Measurements from ENCODE around the gene FKBP8.

Gene FKBP8

GRCh38 chr19:18588611-18589379 lies 45.4 kb upstream of the FKBP8 start, which contains the start of gene REX1BD:
REX1BD (plus strand) TSS chr19:18588798; CDS start chr19:18588802, 4 bp downstream.
- Histone ChIP-seq H3K27me3 (replicated peaks in 2 of 5; ENCODE audit: control insufficient read depth in 4 of 5, insufficient read depth in 5 of 5, low read length in 4 of 5) (peaks cover 0 to 3% (median 0%) of the 10 kb centered on the region in 5 experiments), H3K27ac (ENCODE audit: insufficient read depth in 1 of 2, low read depth in 1 of 2, low read length in 2 of 2, poor library complexity in 1 of 2, severe bottlenecking in 2 of 2) (peak within 1 kb of the TSS in 1 of 2 experiments; percentile 81), H3K4me3 (ENCODE audit: control insufficient read depth in 1 of 7, extremely low read depth in 1 of 7, insufficient read depth in 4 of 7, low read depth in 2 of 7, low read length in 6 of 7) (peak within 1 kb of the TSS; percentile 56 to 84 (median 71)), H3K4me1 (ENCODE audit: control extremely low read depth in 1 of 4, control insufficient read depth in 4 of 4, insufficient read depth in 4 of 4, low read length in 3 of 4) (peaks cover 5 to 48% (median 30%) of the 10 kb centered on the region in 4 experiments), H3K36me3 (ENCODE audit: control insufficient read depth in 4 of 4, insufficient read depth in 4 of 4, low read length in 3 of 4) (peaks cover 0 to 14% (median 7%) of the 10 kb centered on the region in 4 experiments), H3K9me3 (ENCODE audit: control extremely low read depth in 1 of 5, control insufficient read depth in 4 of 5, insufficient read depth in 2 of 5, low read depth in 1 of 5, low read length in 4 of 5) (no peaks in the 10 kb centered on the region)
- 0% methylated on average over 49 of the region's 72 CpGs for WGBS (ENCODE audit: insufficient coverage)
- peak; percentile 90 to 94 (median 92) for DNase-seq
- POLR2A ChIA-PET = interaction anchor here (0.6 to 2.6 kb wide), 5 partner anchors 12 to 86 kb away, joined by 3 to 15 read pairs (median 3); partner anchors contain the start of gene UBA52
- CTCF ChIA-PET = interaction anchor here (0.6 to 4.5 kb wide), 18 partner anchors 8 to 278 kb away, joined by 3 to 43 read pairs (median 4); partner anchors contain the start of genes TMEM59L and UBA52

DNA sequence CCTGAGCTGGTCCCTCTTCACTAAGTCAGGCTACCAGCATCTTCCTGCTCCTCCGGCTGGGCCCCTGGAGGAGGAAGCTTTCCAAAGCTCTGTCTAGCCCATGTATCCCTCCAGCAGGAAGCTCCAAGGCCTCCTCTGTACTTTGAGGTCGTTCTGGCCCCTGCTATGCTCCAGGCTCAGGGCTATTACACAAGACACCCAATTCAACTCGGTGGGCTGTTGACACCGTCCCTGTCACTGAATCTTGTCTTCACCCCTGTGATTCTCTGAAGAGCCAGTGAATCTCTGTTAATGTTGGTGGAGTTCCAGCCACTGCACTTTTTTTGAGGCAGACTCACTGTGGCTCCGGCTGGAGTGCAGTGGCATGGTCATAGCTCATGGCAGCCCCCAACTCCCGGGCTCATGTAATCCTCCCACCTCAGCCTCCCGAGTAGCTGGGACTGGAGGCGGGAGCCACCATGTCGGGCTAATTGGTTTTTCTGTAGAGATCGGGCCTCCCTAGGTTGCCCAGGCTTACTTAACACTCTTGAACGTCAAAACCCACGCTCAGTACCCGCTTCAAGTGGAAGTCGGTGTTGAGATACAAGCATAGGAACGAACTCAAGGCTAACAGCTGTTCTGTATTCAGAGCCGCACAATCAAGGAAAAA lies 44.7 kb upstream of the FKBP8 start:
- DNase-seq = peak in 1 of 3 donors; percentile 35
- Histone ChIP-seq H3K4me3 (ENCODE audit: control insufficient read depth in 1 of 7, extremely low read depth in 1 of 7, insufficient read depth in 4 of 7, low read depth in 2 of 7, low read length in 6 of 7) (peak overlapping the region; percentile 56 to 84 (median 71)), H3K9me3 (ENCODE audit: control extremely low read depth in 1 of 5, control insufficient read depth in 4 of 5, insufficient read depth in 2 of 5, low read depth in 1 of 5, low read length in 4 of 5) (no peaks in the 10 kb centered on the region), H3K36me3 (ENCODE audit: control insufficient read depth in 4 of 4, insufficient read depth in 4 of 4, low read length in 3 of 4) (peaks cover 0 to 14% (median 7%) of the 10 kb centered on the region in 4 experiments), H3K4me1 (ENCODE audit: control extremely low read depth in 1 of 4, control insufficient read depth in 4 of 4, insufficient read depth in 4 of 4, low read length in 3 of 4) (peaks cover 5 to 42% (median 28%) of the 10 kb centered on the region in 4 experiments), H3K27ac (ENCODE audit: insufficient read depth in 1 of 2, low read depth in 1 of 2, low read length in 2 of 2, poor library complexity in 1 of 2, severe bottlenecking in 2 of 2) (peak overlapping the region in 1 of 2 experiments; percentile 81), H3K27me3 (replicated peaks in 2 of 5; ENCODE audit: control insufficient read depth in 4 of 5, insufficient read depth in 5 of 5, low read length in 4 of 5) (no peaks in the 10 kb centered on the region)
- POLR2A ChIA-PET = interaction anchor here (0.9 to 2.6 kb wide), 2 partner anchors 16 to 85 kb away, joined by 3 to 15 read pairs; partner anchors contain the start of gene UBA52
- WGBS (ENCODE audit: insufficient coverage) = 39% methylated on average over 9 of the region's 16 CpGs
- CTCF ChIA-PET = interaction anchor here (0.5 to 4.5 kb wide), 14 partner anchors 9 to 260 kb away, joined by 3 to 43 read pairs (median 3); partner anchors contain the start of genes ELL, TMEM59L and UBA52

GRCh38 chr19:18587561-18587960 lies 44.2 kb upstream of the FKBP8 start:
- H3K36me3 ChIP-seq (ENCODE audit: control insufficient read depth in 4 of 4, insufficient read depth in 4 of 4, low read length in 3 of 4) = peaks cover 0 to 14% (median 7%) of the 10 kb centered on the region in 4 experiments
- POLR2A ChIA-PET = interaction anchor here (2.6 kb wide), 1 partner anchor 16 kb away, joined by 15 read pairs; the partner anchor contains the start of gene UBA52
- H3K27ac ChIP-seq (ENCODE audit: insufficient read depth in 1 of 2, low read depth in 1 of 2, low read length in 2 of 2, poor library complexity in 1 of 2, severe bottlenecking in 2 of 2) = no peak overlapping the region
- DNase-seq = peak in 1 of 3 donors; percentile 29
- 90% methylated on average over 10 of the region's 12 CpGs for WGBS (ENCODE audit: insufficient coverage)
- peaks cover 5 to 42% (median 28%) of the 10 kb centered on the region in 4 experiments for H3K4me1 ChIP-seq (ENCODE audit: control extremely low read depth in 1 of 4, control insufficient read depth in 4 of 4, insufficient read depth in 4 of 4, low read length in 3 of 4)
- no peaks in the 10 kb centered on the region for H3K27me3 ChIP-seq (replicated peaks in 2 of 5; ENCODE audit: control insufficient read depth in 4 of 5, insufficient read depth in 5 of 5, low read length in 4 of 5)
- CTCF ChIA-PET = interaction anchor here (0.5 to 4.5 kb wide), 11 partner anchors 9 to 260 kb away, joined by 3 to 43 read pairs (median 4); partner anchors contain the start of genes ELL, TMEM59L and UBA52
- no peaks in the 10 kb centered on the region for H3K9me3 ChIP-seq (ENCODE audit: control extremely low read depth in 1 of 5, control insufficient read depth in 4 of 5, insufficient read depth in 2 of 5, low read depth in 1 of 5, low read length in 4 of 5)
- H3K4me3 ChIP-seq (ENCODE audit: control insufficient read depth in 1 of 7, extremely low read depth in 1 of 7, insufficient read depth in 4 of 7, low read depth in 2 of 7, low read length in 6 of 7) = peak overlapping the region in 2 of 7 experiments; percentile 78 to 79

- Histone ChIP-seq H3K9me3 (ENCODE audit: control extremely low read depth in 1 of 5, control insufficient read depth in 4 of 5, insufficient read depth in 2 of 5, low read depth in 1 of 5, low read length in 4 of 5) (no peaks in the 10 kb centered on the region), H3K27ac (ENCODE audit: insufficient read depth in 1 of 2, low read depth in 1 of 2, low read length in 2 of 2, poor library complexity in 1 of 2, severe bottlenecking in 2 of 2) (no peak overlapping the region), H3K4me1 (ENCODE audit: control extremely low read depth in 1 of 4, control insufficient read depth in 4 of 4, insufficient read depth in 4 of 4, low read length in 3 of 4) (peaks cover 5 to 42% (median 28%) of the 10 kb centered on the region in 4 experiments), H3K36me3 (ENCODE audit: control insufficient read depth in 4 of 4, insufficient read depth in 4 of 4, low read length in 3 of 4) (peaks cover 0 to 9% (median 5%) of the 10 kb centered on the region in 4 experiments), H3K4me3 (ENCODE audit: control insufficient read depth in 1 of 7, extremely low read depth in 1 of 7, insufficient read depth in 4 of 7, low read depth in 2 of 7, low read length in 6 of 7) (no peak overlapping the region), H3K27me3 (replicated peaks in 2 of 5; ENCODE audit: control insufficient read depth in 4 of 5, insufficient read depth in 5 of 5, low read length in 4 of 5) (no peaks in the 10 kb centered on the region)
- WGBS (ENCODE audit: insufficient coverage) = 17% methylated on average over 1 of the region's 2 CpGs
- ChIA-PET CTCF (interaction anchor here (1.2 to 1.8 kb wide), 5 partner anchors 10 to 94 kb away, joined by 3 to 6 read pairs (median 3); no protein-coding TSS in a partner anchor), POLR2A (no interaction called here)
- peak in 1 of 3 donors; percentile 38 for DNase-seq
Observed at GRCh38 chr19:18586306-18586705, 42.9 kb upstream of the FKBP8 start.

- DNase-seq = no peak
- no peaks in the 10 kb centered on the region for H3K9me3 ChIP-seq (ENCODE audit: control extremely low read depth in 1 of 5, control insufficient read depth in 4 of 5, insufficient read depth in 2 of 5, low read depth in 1 of 5, low read length in 4 of 5)
- peaks cover 0 to 2% (median 0%) of the 10 kb centered on the region in 4 experiments for H3K4me1 ChIP-seq (ENCODE audit: control extremely low read depth in 1 of 4, control insufficient read depth in 4 of 4, insufficient read depth in 4 of 4, low read length in 3 of 4)
- H3K27ac ChIP-seq (ENCODE audit: insufficient read depth in 1 of 2, low read depth in 1 of 2, low read length in 2 of 2, poor library complexity in 1 of 2, severe bottlenecking in 2 of 2) = no peak overlapping the region
- H3K36me3 ChIP-seq (ENCODE audit: control insufficient read depth in 4 of 4, insufficient read depth in 4 of 4, low read length in 3 of 4) = peaks cover 2 to 19% (median 14%) of the 10 kb centered on the region in 4 experiments
- ChIA-PET CTCF (interaction anchor here (0.6 to 3.0 kb wide), 4 partner anchors 8 to 214 kb away, joined by 3 to 10 read pairs (median 4); partner anchors contain the start of gene UBA52), POLR2A (interaction anchor here (0.6 kb wide), 1 partner anchor 211 kb away, joined by 3 read pairs; the partner anchor contains the start of gene COMP)
- WGBS (ENCODE audit: insufficient coverage) = 91% methylated on average over 7 of the region's 7 CpGs
- H3K4me3 ChIP-seq (ENCODE audit: control insufficient read depth in 1 of 7, extremely low read depth in 1 of 7, insufficient read depth in 4 of 7, low read depth in 2 of 7, low read length in 6 of 7) = no peak overlapping the region
- H3K27me3 ChIP-seq (replicated peaks in 2 of 5; ENCODE audit: control insufficient read depth in 4 of 5, insufficient read depth in 5 of 5, low read length in 4 of 5) = no peaks in the 10 kb centered on the region
Observed at GRCh38 chr19:18580311-18580710, 36.9 kb upstream of the FKBP8 start.

DNA sequence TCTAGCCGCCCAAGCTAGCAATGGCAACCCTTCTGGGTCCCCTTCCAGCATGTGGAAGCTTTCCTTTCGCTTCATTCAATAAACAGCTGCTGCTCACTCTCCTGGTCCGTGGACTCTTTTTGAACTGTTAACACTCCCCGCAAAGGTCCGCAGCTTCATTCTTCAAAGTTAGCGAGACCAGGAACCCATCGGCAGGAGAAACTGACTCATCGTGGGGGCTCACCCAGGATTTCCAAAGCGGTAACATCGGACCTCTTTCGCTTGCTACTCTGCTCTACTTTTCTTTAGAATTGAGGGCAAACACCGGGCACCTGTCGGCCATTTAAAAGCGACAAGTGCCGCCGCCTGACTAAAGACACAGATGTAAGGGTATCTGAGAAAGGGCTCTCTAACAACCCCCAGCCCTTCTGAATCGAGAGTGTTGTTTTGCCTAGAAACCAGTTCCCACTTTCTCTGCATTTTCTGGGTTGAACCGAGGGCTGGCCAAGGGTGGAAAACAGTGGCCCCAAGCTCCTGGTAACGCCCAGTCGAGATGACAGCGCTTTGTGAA lies 34.1 kb upstream of the FKBP8 start:
- POLR2A ChIA-PET = interaction anchor here (0.9 to 1.0 kb wide), 2 partner anchors 11 to 12 kb away, joined by 3 read pairs; partner anchors contain the start of gene REX1BD
- Histone ChIP-seq H3K27me3 (replicated peaks in 2 of 5; ENCODE audit: control insufficient read depth in 4 of 5, insufficient read depth in 5 of 5, low read length in 4 of 5) (no peaks in the 10 kb centered on the region), H3K9me3 (ENCODE audit: control extremely low read depth in 1 of 5, control insufficient read depth in 4 of 5, insufficient read depth in 2 of 5, low read depth in 1 of 5, low read length in 4 of 5) (no peaks in the 10 kb centered on the region), H3K36me3 (ENCODE audit: control insufficient read depth in 4 of 4, insufficient read depth in 4 of 4, low read length in 3 of 4) (peaks cover 13 to 39% (median 30%) of the 10 kb centered on the region in 4 experiments), H3K4me1 (ENCODE audit: control extremely low read depth in 1 of 4, control insufficient read depth in 4 of 4, insufficient read depth in 4 of 4, low read length in 3 of 4) (peaks cover 6 to 14% (median 12%) of the 10 kb centered on the region in 4 experiments), H3K27ac (ENCODE audit: insufficient read depth in 1 of 2, low read depth in 1 of 2, low read length in 2 of 2, poor library complexity in 1 of 2, severe bottlenecking in 2 of 2) (no peak overlapping the region), H3K4me3 (ENCODE audit: control insufficient read depth in 1 of 7, extremely low read depth in 1 of 7, insufficient read depth in 4 of 7, low read depth in 2 of 7, low read length in 6 of 7) (no peak overlapping the region)
- CTCF ChIA-PET = interaction anchor here (1.1 to 2.0 kb wide), 4 partner anchors 9 to 115 kb away, joined by 3 to 10 read pairs (median 4); partner anchors contain the start of gene REX1BD
- WGBS (ENCODE audit: insufficient coverage) = 96% methylated on average over 20 of the region's 21 CpGs
- DNase-seq = no peak
